Activated CD4-positive, alpha-beta T cell treated with anti-CD3 and anti-CD28 coated beads for 48 hours (primary cell): ENCODE data around the gene SOBP.
"Not testable (repeated sequence)": the region's sequence is repeated elsewhere in the genome, so short reads cannot be mapped to it uniquely, and the experiment has no call there.

ENCODE experiments used
- DNase-seq: peaks from one replicate; pipeline ENCODE4 v3.0.0-alpha.2; 2020

The SOBP gene

DNA sequence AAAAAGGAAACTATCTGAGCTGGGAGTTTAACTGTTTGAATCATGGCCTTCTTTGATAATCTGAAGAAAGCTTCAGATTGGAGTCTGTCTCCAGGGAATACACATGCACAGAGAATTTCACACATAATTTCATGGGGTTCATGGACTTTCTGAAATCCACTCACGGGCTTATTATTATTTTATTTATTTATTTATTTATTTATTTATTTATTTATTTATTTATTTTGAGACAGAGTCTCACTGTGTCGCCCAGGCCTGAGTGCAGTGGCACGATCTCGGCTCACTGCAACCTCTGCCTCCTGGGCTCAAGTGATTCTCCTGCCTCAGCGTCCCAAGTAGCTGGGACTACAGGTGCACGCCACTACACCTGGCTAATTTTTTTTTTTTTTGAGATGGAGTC lies 63.2 kb downstream of the SOBP start:
- not testable (repeated sequence) for DNase-seq

DNA sequence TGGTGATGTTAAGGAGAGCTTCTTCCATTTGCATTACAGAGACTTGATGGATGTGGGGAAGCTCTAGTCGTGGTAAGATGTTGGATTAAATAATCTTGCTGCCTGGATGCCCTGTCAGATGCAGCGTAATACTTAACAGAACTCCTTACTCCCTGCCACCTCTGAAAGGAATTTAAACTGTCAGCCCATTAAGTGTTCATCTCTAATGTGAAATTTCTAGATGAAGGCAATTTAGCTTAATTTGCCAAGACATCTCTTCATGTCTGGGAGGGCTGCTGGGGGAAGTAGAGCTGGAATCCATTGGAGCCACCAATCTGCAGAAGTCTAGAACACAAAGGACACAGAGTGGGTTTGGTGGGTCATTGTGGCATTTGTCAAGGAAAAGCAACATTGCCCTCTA lies 64.4 kb downstream of the SOBP start:
- no peak for DNase-seq

DNA sequence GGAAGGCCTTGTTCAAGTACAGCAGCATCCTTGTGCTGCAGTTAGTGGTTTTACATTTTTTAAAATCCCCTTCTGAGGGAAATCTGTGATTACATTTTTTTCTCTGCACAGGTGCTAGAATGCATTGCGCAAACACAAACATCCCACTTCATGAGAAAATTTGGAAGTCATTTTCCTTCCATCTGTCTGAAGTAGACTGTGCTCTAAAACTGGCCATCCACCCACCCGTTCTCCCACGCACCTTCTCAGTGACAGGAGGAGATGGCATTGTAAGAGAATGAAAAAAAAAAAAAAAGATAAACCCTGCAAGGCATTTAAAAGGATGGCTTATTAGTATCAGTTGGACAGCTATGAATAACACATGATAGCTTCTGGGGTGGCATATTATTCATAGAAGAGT lies 65.0 kb downstream of the SOBP start:
- no peak for DNase-seq

DNA sequence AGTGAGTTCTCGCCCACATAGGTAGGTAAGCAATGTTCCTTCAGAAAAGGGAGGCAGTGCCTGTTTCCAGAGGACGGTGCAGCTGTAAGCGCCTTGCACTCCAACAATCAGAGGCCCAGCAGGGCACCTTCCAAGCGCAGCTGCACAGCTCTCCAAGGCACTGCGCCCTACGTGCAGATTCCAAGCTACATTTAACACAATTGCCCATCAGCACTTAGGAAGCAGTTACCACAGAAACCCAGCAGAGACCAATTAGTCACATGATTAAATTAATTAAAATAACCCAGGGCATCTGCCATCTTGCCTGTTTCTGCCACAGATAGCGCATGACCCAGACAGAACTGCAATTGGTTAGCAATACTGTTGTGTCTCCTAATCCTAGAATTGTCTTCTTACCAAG lies 65.5 kb downstream of the SOBP start:
- no peak for DNase-seq

DNA sequence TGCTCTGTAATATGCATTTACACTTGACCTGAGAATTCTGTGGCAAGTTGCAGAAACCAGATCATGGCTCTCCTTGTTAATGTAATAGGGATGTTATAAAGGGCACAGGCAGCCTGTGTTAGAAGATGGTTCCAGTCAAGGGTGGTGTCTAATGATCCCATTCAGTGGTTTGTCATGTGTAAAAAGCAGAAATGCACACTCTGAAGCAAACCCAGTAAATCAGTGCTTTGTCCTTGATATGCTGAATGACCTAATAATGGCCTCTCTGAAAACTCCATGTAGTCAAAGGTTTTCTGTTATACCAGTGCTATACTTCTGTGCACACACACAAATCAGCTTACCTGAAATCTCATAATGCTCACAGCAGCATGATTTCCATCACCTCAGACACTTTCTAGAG lies 66.2 kb downstream of the SOBP start:
- no peak for DNase-seq

DNA sequence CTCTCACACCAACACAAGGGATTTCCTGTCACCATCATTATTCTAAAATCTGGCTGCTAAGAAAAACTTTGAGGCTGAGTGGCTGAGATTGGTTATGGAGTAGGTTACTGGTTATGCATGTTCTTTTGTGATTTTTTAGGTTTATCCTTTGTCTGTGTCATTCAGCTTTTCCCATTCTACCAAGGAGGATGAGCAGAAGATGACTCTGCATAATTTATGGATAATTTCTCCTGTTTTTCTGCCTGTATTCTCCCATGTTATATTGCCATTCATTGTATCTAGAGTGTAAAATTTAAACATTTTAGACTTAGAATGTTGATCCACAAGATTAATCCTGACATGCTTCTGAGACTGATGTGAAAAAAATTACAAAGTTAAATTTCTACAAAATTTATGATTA lies 67.8 kb downstream of the SOBP start:
- no peak for DNase-seq

DNA sequence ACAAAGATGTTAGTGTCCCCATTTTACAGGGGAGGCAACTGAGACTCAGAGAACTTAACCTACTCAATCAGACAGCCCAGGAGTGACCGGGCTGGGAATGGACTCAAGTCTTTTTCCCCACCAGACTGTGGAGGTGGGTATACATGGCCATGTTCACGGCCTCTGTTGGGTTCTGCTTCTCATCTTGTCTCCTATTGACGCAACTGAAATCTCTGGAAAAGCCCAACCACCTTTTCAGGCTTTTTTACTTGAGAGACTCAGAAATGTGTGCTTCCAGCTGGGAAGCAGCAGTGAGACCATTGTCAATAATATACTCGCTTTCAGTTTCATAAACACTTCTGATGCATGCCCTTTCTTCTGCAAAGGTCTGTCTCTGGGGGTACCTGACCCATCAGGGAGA lies 70.7 kb downstream of the SOBP start:
- no peak for DNase-seq

DNA sequence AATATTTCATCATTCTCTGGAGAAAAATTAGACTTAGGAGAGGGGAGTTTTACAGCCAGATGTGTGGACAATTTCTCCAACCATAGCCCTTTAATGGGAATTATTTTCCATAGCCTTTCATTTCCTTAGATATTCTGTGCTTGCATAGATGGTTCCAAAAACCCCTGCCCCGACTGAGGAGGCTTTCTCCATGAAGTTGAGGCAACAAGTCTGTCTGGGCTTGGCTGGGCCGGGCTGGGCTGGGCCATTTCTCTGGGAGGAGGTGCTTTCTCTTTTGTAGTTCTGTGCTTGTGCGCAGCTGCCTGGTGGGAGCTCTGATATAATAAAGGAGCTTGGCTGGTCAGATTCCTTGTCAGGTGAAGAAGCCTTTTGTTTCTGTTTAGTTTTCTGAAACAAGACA lies 71.4 kb downstream of the SOBP start:
- no peak for DNase-seq

DNA sequence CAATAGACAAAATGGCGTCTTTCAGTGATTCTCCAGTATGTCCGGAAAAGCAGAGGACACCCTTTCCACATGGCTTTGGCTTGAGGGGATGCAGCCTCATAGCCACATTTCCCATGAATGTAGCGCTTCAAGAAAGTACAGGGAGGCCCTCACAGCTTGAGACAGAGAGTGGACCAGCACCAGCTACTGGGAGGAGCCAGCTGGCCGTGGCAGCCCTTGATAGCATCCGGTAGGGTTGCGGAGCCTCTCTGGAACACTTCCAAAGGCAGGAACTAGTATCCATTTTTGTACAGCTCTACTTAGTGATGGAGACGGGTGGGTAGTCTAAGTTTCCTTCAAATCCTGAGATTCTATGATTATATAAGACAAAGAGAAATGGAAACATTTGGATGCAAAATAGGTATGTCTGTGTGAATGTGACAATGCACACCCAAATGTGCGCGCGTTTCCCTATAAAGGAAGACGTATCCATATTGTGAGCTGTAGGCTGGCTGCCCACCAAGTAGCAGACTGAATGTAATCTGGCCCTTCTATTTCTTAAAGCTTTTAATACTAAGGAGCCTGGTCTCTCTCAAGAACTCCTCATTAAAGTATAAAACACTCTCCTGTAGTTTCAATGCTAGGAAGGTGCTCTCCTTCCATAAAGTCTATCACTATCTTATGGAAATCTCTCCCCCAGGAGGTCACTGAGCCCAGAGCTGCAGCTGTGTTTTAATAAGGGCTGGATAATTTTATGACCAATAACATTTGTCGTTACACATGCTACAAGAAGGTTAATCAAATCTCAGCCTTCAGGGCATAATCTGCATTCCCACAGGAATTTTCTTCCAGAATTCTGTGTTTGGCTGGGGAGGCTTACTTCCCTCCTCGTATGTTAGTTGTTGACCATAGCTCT lies 74.0 kb downstream of the SOBP start:
- no peak for DNase-seq

DNA sequence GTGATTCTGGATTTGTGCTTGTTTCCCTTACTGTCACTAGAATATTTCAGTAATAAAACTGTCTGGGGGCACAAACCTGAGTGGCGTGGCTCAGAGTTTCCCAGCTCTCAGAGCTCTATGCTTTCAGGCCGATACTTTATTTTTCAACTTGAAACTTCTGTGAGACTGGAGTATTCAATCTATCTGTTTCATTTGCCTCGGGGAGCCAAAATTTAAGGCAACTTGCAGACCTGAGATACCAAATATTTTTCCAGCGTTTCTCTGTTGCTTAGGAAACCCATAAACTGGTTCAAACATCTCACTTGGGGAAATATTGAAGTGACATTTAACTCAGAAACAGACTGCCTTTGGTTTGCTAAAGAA lies 74.7 kb downstream of the SOBP start:
- no peak for DNase-seq

DNA sequence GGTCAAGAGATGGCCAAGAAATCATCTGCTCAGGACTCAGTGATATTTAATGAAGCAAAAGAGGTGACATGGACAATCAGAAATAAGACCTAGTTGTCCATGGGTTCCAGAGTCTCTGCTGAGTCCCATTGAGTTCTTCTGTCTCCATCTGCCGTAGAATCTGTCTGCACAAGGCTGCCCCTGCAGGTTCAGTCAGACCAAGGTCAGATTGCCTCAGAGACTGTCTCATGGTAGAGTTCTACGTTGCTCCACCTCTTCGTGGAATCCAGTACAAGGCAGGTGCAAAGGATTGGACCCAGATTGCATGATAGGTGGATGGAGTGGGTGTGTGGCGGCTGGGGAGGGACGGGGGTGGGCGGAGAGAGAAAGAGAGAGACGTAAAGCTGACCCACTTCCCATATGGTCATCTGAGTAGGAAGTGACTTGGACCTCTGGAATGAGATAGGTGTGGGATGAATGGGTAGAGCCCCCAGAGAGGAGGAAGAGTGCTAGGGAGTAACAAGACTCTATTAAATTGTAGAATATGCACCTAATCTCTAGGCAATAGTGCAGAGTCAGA lies 75.3 kb downstream of the SOBP start:
- DNase-seq: no peak

DNA sequence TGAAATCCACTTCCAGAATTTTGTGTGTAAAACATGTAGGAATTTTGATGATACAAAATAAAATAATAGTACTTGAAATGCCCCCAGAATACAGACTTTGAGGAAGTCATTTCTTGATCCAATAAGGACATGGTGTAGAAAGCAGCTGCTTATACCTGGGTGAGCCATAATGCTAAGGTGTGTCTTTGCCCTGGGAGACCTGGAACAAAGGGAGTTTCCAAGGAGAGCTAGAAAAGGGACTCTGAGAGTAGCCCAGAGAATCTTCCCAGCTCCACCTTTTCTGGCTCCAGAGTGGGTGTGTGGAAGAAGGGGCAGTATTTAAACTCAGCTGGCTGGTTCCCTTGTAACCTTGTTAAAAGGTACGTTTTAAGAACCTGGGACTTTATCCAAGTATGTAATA lies 77.7 kb downstream of the SOBP start:
- DNase-seq: no peak

DNA sequence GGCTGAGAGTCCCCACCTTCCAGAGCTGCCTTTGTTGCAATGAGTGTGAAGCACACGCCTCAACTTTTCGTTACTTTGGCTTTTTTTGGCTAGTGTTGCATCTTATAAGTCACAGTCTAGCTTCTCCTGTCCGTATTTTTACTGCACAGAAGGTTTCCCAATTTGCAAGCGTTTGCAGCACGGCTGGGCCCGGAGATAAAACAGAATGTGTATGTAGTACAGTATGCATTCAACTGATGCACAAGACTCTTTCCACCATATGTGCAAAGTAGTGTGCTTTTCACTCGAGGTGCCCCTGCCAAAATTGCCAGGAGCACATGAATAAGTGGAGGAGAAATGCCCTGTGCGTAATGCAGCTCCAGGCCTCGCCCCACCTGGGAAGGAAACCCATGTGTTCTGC lies 79.6 kb downstream of the SOBP start:
- no peak for DNase-seq

DNA sequence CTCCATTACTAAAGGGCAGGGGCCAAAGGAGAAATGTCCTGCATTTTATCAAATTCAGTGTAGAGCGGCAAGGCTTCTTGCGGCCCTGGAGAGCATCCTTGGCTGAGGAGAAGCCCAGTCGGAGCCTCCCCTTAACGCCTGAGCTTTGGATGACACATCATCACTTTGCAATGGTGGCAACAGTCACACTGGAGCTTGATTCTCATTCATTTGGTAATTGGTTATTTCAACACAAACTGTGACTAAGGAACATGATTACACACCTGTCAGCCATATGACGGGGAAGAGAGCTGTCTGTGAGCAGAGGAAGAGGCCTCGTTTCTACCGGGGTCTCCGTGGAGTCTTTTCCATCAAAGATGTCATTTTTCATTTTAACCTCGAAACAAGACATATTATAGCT lies 81.4 kb downstream of the SOBP start:
- DNase-seq: no peak

DNA sequence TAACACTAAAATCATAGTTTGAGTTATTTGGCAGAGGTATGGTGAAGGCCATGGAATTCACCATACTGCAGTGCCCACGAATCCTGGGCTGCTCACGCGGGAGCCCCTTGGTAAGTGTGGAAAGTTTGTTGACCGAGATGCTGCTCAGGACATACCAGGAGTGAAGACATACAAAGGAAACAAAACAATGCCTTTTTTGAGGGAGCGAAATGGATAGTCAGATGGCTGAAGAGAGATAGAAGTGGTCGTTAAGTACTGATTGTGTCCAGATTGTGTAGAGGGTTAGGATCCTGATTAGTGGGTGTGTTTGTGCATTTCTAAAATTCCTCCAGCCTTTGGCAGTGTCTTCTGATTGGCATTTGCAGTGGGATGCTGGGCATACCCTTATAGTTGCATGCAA lies 83.0 kb downstream of the SOBP start:
- DNase-seq: no peak

DNA sequence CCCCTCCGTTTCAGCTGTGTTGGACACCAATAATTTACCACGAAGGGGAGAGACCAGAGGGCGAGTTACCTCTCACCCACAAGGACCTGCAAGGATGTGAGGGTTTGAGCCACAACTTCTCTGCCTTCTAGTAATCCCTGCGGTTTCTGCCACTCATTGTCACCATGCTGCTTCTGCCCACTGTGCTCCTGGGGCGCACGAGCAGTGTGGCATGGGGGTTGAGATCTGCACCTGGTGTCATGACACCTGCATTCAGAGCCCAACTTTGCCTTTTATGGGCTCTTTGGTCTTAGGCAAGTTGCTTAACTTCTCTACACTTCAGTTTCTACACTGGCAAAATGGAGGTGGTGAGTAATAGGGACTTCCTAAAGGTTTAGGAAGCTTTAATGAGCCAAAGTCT lies 84.9 kb downstream of the SOBP start:
- DNase-seq: no peak

DNA sequence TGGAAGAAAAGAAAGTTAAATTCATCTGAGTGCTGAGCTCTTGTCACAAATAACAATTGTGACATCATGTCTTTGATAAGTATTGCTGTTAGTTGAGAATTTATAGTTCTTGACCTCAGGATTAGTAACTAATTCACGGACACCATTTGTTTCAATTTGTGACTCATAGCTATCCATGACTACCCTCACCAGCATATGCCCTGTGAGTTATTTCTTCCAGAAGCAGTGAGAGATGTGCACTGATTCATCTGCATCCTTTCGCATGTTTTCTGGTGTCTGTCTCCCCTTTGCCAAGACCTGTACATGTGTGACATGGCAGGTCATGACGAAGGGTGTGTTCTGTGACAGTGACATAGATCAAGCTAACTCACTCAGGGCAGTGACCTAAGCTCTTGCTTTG lies 86.9 kb downstream of the SOBP start:
- no peak for DNase-seq

DNA sequence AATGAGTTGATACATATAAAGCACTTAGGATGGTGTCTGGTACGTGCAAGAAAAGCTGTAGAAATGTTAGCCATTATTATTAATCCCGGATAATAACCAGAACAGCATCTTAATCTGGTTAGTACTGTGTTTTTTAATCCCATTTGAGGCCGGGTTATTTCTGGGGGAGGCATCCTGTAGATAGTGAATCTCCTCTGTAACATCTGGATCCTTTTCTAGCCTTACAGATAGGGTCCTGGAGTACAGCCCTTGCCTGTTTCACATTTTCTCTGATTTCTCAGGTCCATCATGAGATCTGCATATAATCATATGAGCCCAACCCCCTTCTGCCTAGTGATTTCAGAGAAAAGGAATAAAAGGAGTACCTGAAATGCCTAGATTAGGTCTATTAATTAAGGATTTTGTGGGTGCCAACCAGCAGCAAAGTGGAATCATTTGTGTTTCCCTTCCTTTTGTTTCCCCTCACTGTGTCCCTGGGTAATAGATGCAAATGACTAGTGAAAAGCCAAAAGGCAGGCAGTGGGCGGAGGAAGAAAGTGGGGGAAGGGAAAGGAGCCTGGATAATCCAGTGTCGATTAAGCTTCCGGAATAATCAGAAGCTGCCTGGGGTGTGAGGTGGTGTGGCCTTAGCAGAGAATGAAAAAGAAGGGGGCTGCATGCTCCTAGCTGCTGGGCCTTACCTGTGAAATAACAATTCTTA lies 88.9 kb downstream of the SOBP start:
- DNase-seq: no peak

DNA sequence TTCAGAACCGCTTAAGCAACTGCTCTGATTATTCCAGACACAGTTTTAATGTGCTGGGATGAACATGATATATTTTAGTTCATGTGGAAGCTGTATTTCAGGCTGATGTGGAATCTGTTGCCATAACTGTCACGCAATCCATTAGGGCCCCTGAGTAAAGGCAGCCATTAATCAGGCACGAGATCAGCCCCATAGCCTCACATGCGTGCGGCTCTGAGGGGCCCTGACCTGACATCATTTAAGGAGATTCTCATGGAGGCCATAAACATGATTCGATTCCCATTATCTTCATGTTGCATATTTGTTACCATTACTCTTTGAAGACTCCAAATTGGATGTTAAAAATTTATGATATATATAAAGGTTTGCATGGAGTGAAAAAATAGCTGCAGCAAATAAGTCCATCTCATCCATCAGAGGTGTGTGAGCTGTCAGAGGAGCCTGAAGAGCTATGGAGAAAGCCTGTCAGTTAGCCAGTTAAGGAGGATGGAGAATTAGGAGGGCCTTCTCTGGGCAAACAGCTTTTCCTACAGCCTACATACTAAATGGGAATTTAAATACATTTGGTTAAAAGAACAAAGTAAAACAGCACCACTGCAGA lies 89.6 kb downstream of the SOBP start:
- DNase-seq: no peak

DNA sequence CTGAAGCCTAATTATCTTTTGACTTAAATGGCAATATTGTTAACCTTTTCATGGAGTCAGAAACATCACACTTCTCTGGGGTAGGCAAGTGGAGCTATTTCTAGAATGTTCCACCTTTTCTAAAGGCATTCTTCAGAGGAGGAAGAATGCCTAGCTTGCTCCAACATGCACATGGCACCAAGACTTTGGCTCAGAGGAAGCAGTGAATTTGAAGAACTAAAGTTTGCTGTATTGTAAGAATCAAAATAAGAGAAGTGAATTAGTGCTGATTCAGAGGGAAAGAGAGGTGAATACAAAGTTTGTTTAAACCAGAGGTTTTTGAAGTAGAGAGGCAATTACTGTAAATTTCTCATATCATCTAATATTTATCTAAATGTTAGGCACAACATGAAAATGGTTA lies 92.2 kb downstream of the SOBP start:
- DNase-seq: no peak

DNA sequence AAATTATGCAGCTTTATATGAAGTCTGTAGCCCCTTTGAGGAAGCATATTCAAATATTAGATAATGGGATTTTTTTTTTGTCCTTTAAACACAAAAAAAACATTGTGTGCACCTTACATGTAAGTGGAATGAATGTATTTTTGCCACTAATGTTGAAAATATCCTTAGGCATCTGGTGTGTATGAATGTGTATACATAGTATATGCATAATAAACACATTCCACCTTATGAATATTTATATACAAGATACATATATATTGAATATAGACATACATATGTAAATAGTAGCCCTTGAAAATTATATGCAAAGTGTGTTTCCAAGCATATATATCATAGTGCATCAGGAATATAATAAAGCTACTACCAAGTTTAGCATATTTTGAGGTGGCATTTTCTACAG lies 94.8 kb downstream of the SOBP start:
- DNase-seq: no peak

DNA sequence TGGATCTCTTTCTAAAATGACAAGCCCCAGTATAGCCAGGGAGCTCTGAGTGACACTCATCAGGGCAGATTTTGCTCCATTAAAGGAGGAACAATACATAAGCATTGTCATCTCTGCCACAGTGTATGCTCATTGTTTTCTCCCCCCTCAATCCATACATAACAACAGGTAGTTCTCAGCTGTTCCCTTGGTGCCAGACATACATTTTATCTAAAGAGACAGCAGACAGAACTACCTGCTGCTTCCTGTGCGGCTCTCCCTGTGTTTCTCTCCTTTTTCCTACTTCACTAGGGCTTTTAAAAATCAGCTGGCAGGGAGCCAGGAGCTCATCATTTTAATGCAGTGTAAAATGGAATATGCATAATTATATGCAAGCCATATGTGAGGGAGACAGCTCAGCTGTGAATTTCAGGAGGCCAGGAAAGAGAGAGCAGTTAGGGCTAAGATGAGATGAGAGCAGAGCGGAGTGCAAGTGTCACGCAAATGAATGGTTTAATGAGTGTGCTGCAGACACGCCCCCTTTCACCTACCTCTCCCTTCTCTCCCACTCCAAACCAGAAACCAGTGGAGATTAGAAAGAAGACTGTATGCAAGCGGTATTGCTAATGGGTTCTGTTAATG lies 96.0 kb downstream of the SOBP start:
- DNase-seq: no peak

DNA sequence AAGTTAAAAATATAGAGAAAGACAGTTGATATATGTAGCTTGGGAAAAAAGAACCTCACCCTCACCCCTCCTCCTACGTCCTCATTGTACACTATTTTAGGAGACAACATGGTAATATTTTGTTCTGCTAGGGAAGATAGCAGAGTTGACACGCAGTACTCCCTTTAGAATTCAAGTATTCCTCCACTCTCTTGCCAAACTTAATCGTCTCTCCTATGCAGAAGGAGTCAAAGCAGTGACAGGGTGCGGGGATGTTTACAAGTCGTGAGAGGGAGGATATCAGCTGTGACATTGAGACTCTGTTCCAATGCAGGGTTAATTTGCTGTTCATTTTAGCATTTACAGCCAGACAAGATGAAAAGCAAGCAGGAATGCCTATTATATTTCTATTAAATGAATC lies 97.5 kb downstream of the SOBP start:
- DNase-seq: no peak

DNA sequence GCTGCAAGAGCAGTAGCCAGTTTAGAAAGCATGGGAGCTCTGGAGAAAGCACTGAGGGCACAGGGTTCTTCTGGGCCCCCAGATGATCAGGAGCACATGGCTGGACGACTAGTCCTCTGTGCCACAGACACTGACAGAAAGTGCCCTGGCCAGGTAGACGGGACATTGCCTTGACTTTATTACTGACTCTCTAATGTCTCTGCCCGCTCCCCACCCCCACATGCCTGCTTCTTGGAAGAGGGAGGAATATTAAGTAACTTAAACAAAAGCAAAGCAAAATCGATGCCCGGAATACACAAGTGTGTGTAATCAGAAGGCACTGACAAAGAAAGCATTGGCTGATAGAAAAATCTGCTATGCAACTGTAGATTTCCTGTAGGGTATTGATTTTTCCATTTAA lies 99.3 kb downstream of the SOBP start:
- DNase-seq: no peak
